Measurements from ENCODE around the gene WNT7A.
A peak's percentile ranks its signal among the peaks of the same experiment; 100 is the strongest.

Gene WNT7A

DNA sequence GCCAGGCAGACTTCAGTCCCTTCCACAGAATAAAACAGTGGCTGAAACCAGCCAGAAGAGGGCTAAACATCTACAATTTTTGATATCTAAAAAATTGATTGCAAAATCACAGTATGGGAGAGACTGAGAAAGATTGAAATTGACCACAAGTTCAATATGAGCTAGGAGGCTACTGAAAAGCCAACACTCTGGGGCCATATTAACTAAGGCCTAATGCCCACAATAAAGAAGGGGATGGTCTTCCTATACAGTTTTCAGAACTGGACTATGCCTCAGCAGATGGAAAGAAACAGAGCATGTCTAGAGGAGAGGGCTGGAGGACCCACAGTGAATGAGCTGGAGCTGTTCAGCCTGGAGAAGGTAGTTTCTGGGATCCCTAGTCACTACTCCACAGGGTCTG is 53.2 kb downstream of the WNT7A start:
- DNase-seq (ENCODE audit: low read depth), result no peak

DNA sequence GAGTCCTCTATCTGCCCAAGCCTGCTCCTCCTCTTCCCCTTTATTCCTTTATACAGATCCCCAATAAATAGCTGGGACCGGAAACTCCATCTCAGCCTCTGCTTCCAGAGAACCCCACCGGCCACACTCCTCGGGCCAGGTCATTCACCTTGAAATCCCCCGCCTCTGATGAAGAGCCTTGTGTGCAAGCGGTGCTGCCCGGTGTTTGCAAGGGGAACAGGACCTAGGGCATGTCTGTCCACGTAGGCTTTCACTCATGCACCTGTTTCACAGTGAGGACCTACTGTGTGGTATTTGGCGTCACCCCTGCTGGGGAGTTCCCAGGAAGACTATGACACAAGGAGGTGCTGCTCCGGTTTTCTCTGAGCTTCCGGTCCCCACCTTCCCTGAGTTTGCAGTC is 54.0 kb downstream of the WNT7A start:
- no peak for DNase-seq (ENCODE audit: low read depth)

DNA sequence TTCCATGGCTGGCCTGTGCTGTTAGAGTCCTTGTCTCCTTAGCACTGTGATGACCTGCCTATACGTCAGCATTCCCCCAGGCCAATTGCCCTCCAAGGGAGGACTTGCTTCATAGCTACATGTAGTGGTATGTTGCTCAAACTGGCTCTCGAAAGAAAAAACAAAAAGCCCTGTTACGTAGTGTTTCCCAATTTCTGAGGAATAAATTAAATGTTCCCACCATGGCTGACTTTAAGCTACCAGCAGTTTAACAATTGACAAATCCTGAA is 54.6 kb downstream of the WNT7A start:
- DNase-seq (ENCODE audit: low read depth), result no peak

DNA sequence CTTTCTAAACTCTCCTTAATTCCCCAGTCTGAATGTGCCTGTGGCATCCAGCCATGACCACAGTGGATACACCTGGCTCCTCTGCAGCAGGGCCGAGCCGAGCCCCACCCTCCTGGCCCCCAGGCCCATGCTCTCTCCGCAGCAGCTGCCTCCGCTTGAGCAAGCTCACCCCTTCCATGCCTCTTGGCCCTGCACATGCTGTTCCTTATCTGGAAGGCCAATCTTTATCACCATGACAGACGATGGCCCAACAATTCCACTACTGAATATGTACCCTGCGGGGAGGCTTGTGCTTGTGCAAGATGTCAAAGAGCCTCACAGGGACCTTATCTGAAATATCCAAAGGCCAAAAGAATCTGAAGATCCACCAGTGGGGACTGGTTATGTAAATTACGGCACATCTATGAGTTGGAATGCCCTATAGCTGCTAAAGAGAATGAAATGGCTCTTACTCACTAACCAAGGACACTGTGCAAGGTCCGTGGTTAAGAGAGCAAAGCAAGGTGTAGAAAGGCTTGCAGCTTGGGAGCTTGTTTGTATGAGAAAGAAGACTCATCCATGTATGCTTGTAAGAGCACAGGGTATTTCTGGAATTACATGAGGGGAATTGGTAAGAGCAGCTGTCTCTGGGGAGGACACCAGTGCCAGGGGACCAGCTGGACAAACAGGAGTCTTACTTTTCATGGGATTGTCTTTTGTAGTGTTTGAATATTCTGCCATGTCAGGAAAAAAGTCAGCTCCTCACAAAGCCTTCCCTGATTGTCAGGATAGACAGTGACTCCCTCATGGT is 55.2 kb downstream of the WNT7A start:
- DNase-seq (ENCODE audit: low read depth), result no peak

DNA sequence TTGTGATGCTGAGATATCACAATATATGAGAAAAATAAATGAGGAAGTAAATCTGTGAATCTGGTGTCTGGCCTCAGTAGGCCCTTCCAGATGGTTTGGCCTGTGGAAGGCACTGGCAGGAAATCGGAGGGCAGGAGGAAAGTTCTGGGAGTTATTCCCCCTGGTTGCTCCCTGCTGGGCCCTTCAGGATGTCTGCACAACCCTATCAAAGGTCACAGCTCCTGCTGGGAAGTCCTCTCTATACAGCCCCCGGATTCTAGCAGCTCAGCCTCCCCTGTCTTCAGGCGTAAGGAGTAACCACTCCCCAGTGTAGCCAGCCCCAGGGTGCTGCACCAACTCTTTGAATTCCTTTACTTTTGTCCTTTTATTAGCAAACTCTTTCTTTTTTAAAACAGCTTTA is 56.2 kb downstream of the WNT7A start:
- no peak for DNase-seq (ENCODE audit: low read depth)

DNA sequence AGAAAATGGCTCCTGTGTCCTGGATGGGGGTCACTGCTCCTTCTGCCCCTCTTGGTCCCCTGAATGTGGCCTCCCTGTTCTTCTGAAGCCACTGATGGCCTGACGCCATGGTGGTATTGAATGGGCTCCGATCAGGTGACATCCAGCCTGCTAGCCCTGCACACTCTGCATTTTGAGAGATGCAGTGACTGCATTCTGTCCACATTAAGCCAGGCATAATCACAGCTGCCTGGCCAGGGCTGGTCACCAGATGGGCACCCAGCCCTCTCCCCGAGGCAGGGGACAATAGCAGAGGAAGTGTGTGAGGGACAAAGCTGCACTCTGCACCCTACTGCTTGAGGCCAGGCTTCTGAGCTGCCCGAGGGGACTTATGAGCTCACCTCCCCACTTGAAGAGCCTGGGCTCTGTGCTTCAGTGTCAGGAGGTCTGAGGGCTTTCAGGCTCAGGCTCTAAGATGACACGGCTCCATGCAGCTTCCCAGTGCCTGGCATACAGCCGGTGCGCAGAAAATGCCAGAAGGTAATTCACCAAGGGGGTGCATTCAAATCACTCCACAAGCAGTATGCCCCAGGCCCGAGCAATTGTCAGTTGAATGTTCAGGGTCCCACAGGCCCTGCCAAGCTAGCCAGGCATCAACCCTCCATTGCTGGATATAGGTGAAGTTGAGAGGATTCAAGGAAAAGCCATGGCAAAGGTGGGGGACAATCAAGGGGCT is 56.8 kb downstream of the WNT7A start:
- no peak for DNase-seq (ENCODE audit: low read depth)

DNA sequence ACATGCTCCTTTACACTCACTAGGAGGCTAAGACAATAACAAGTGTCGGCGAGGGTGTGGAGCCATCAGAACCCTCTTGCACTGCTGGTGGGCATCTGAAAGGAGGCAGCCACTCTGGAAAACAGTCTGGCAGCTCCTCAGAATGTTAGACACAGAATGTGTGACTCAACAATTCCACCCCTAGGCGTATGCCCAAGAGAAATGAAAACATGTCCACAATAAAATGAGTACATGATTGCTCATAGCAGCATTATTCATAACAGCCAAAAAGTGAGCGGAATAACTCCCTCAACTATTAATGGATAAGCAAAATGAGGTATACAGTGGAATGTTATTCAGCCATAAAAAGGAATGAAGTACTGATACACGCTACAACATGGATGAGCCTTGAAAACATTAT is 57.8 kb downstream of the WNT7A start:
- peak; percentile 40 for DNase-seq (ENCODE audit: low read depth)

DNA sequence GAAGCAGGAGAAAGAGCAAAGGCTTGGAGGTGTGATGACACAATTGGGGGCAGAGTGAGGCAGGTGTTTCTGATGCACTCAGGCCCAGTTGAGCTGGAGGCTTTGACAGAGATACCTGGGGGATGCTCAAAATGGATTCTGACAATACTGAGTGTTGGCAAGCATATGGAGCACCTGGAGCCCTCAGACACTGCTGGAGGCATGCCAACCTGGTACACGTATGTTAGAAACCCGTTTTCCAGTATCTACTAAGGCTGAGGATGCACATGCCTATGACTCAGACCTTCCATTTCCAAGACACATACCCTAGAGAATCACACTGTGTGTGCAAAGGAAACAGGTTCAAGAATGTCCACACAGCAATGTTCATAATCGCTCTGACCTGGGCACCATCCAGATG is 58.7 kb downstream of the WNT7A start:
- DNase-seq (ENCODE audit: low read depth), result no peak

DNA sequence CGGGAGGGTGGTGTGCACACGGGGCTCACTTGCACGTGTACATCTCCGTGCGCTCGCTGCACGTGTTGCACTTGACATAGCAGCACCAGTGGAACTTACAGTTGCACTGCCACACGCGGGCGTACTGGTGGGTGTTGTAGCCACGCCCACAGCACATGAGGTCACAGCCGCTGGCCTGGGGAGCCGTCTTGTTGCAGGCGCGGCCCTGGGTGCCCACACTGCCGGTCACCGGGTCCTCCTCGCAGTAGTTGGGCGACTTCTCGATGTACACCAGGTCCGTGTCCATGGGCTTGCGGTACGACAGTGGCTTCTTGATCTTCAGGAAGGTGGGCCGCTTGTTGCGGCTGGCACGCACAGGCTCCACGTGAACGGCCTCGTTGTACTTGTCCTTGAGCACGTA is 61.0 kb downstream of the WNT7A start:
- DNase-seq (ENCODE audit: low read depth), result no peak

DNA sequence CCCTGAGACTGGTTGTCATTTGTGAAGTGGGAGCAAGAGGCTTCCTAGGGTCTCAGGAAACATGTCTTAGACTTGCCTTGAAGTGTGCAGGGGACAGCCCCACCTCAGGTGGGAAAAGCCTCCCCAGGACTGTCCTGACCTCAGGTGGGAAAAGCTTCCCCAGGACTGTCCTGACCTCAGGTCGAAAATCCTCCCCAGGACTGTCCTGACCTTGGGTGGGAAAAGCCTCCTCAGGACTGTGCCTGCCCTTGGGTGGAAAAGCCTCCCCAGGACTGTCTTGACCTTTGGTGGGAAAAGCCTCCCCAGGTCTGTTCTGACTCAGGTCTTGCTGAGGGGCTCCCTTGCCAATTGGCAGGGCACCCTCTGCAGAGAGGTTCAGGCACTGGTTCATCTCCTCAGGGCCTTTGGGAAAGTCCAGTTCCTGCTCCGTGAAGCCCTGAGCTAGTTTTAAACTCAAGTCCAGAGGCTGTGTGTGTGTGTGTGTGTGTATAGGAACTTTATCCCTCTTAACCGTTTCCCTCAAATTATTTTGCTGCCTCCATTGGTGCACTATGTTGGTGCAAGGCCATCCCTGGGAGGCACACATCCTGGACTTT is 64.7 kb downstream of the WNT7A start:
- DNase-seq (ENCODE audit: low read depth), result no peak

DNA sequence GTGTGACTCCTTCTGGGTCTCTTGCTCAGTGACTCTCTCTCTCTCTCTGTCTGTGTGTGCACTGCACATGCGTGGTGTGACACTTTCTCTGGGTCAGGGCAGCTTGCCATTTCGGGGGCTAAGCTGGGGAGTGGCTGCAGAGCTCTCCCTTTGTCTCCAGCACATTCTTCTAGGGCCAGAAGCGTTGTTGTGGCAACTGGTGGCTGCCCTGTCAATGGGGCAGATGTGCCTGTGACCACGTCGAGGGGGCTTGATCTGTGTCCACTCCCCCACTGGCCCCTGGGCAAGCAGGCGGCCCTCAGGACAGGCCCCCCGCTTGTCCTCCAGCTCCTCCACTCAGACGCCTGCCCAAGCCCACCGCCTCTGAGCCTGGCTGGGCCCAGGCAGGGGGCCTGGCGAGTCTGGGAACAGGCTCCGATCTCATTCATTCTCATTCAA is 67.8 kb downstream of the WNT7A start:
- no peak for DNase-seq (ENCODE audit: low read depth)

DNA sequence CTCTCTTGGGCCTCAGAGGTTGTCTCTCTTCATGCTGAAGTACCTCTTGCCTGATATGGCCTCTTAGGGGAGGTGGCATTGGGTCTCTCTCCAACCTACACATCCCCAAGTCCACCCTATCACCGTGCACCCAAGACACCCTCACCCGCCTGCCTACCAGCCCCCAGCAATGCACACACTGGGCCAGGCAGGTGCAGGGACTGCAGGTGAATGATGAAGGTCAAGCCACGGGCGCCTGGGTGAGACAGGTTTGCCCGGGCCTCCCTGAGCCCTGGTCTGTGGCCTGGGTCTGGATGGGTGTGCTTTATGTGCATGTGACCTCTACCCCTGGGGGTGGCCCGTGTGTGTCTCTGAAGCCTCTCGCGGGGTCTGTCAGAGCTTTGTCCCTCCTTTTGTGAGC is 68.3 kb downstream of the WNT7A start:
- DNase-seq (ENCODE audit: low read depth), result no peak

DNA sequence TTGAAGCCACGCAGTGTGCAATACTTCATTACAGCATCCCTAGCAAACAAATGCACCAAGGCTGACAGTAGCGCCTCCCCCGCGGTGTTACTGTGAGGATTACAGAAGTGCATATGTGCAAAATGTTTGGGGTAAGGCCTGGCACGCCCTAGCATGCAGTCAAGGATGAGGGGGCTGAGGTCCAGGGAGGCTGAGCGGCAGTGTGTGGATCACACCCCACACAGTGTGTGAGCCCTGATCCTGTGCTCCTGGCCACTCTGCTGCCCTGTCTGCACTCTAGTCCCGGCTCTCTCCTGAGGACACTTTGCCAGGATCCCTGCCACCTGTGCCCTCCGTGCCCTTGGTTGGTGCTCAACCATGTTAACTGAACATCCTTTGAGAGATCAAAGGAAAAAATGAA is 71.3 kb downstream of the WNT7A start:
- no peak for DNase-seq (ENCODE audit: low read depth)

DNA sequence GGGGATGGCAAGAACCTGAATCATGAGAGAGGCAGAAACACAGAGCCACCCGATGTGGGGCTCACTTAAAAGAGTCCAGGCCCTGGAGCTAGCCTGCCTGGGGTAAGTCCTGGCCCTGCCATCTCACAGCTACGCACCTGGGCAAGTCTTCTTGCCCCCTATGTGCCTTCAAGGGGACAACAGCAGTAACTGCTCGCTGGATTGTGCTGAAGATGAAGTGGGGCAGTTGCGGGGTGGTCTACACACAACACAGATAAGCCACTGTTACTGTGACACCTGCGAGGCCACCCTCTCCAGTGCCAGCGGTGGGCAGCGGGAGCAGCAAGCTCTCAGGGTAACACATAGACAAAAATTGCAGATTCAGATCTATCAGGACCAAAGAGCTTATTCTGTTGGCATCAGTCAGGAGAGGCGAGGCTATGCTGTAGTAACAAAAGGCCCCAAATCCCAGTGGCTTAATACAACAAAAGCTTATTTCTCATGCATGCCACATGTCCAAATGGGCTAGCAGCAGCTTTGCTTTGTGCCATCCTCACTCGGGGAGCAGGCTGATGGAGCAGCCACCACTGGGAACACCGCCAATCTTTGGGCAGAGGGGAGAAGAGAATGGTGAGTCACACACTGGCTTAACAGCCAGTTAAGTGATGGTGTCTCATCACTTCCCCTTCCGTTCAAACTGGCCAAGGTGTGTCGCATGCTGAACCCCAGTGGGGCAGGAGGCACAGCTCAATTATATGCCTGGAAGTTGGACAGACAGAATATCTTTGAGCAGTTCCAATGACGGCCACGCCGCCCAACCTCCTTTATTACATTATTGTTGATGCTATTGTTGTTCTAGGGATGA is 78.3 kb downstream of the WNT7A start:
- DNase-seq (ENCODE audit: low read depth), result peak; percentile 53

DNA sequence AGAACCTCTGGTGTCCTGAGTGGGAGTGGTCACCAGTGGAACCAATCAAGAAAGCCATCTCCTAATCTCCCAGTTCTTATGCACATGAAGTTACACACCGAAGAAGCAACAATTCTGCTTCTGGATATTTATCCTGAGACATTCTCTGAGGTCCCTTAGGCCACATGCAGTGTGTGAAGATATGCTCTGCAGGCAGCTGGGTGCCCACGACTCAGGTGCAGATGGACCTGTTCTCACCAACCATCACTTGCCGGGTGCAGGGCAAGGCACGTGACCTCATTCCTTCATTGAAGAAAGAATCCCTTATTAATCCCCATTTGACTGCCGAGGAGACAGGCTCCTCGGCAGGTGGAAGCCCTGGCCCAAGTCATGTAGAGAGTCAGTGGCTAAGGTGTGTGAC is 79.8 kb downstream of the WNT7A start:
- DNase-seq (ENCODE audit: low read depth), result no peak

DNA sequence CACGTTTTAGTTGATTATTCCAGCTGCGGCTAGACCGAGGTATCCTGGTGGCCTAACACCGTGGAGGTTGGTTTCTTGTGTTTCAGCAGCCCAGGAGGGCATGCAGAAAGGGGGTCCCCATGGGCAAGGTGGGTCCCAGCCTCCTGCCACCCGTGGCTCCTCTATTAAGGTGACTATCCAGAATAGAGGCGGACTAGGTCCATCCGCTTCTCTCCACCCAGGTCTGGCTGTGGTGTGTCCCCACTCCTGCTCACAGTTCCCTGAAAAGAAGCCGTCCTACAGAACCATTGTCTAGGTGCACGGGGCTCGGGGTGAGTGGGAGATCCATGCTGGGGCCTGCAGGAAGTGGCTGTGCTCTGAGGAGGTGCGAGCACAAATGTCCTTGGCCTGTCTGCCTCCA is 81.5 kb downstream of the WNT7A start:
- no peak for DNase-seq (ENCODE audit: low read depth)

DNA sequence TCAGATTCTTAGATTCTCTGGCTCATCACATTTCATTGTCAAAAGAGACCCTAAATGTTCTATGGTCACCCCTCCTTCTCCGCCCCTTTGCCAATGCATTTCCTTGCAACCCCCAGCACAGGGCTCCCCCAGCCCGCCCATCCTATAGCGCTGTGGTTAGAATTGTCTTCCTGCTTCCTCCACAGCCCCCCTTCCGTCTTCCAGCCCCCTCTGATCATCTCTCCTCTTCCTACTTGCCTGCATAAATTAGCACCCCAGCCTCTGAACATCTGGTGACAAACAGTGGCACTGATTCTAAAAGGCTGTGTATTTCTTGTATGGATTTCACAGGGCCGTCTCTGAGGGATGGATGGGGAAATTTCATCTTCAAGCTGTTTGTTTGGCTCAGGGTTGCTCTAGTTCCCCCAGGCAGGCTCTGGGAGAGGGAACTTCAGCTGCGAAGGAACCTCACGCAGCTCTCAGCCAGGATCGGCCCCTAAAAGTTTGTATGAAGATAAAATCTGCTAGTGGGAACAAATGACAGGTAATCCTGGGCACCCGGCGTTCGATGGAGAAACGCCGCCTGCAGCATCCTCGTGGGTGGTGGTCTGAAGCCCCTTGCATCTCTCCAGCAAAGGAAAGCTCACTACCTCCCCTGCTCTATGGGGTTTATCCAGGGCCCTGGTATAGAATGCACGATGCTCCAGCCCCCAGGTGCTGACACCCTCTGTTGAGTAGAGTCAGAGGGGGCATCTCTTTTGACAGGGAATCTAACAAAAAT is 83.0 kb downstream of the WNT7A start:
- no peak for DNase-seq (ENCODE audit: low read depth)

DNA sequence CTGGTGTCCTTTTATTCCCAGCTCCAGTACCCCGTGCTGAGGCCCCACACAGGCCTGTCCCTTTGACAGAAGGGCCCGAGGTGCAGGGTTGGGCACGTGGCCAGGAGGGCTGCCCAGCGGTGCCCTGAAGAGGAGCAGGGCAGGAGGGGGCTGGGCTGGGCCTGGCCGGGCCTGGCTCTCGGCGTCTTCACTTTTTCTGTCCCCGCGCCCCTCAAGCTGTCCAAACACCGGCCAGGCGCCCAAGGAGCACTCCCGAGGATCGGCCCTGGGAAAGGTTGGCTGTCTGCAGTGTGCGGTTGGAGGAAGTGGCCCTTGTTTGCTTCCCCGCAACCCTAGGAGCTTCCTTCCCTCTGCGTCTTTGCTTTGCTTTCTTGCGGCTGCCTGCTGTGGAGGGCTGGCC is 84.1 kb downstream of the WNT7A start:
- DNase-seq (ENCODE audit: low read depth), result no peak

DNA sequence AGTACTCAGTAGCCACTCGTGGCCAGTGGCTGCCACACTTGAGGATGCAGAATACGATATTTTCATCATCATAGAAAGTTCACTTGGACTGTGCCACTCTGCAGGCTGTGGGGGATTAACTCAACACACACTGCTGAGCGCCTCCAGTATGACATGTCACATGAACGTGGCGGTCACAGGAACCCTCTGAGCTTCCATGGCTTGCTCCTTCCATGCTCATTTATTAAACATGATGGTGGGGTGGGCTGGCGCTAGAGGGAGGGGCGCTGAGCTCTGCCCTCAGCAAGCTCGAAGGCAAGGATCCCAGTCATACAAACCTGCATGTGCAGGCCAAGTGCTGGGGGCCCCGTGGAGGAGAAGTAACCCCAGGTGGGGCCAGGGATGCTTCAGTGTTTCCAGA is 85.5 kb downstream of the WNT7A start:
- DNase-seq (ENCODE audit: low read depth), result no peak

DNA sequence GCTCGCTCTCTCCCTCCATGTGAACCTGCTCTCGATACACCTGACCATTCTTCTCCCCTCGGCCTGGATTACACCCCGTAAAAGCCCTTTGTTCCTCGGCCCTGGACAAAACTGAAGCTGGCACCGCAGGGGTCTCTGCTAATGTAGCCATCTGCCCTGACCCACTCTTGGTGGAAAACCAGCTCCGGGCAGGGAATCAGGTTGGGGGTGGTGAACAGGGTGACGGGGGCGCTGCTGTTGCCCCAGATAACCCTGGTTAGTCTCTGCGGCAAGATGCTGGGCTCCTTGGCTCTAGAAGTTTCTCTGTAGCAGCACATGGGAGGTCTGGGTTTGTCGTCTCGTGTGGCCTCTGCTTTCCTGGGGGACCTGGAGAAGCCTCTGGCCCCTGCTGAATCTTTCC is 86.4 kb downstream of the WNT7A start:
- no peak for DNase-seq (ENCODE audit: low read depth)

DNA sequence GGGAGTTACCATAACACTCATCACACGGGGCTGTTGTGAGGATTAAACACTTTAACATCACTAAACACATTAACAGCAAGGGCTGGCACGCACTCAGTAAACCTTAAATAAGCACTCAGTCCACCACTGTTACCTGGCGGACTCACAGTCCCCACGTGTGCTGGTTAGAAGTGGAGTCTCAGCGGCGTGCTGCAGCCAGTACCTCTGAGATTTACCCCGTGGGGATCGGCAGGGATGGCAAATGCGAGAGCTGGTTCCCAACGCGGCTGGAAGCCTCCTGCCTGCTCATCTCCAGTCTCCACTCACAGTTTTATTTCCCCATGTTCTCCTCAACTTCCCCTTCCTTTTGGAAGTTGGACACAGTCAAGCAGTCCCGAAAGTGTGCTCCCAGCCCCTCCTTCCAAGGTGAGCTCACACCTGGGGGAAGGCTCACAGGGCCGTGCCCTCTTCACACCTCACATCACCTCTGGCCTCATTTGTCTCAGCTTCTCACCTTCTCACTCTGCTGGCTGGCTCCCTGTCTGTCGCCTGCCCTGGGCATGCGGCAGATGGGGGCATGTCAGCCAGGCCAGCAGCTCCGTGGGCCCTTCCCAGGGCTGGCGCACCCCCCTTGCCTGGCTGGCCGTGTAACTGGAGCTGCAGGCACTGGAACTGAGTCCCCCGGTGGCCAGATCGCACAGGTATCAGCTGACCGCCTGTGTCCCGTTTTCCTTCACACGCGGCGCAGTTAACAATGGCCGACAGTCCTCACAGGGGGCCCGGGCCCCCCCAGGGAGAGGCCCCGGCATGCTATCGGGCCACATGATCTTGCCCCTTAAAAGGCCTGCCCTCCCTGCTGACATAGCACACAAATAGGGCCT is 87.1 kb downstream of the WNT7A start:
- no peak for DNase-seq (ENCODE audit: low read depth)
